ENCODE measurements around the gene RASGEF1B. TPM values are rescaled to one million over a fixed set of nuclear protein-coding genes. Genes with fewer than 3 reads are reported as not detected.
A peak's percentile ranks its signal among the peaks of the same experiment; 100 is the strongest.

Gene RASGEF1B
- total RNA-seq (2011; cell fraction: chromatin; rRNA removed; ENCODE audit: low replicate concordance): 0.84 and 1.1 TPM in 2 replicates
- 0.50 and 1.1 TPM in 2 replicates for total RNA-seq (2011; cell fraction: nucleolus; rRNA removed)
- total RNA-seq (2011; cell fraction: nucleoplasm; rRNA removed): 1.0 and 1.6 TPM in 2 replicates
- total RNA-seq (2014; rRNA removed): 0.08 and 0.23 TPM in 2 replicates
- 0.15 and 0.38 TPM in 2 replicates for total RNA-seq (2014; rRNA removed; fragmentation: Illumina TruSeq; extraction: Trizol)
- total RNA-seq (2015; rRNA removed; fragmentation: Illumina TruSeq; extraction: Trizol): 0.33 and 0.41 TPM in 2 replicates
- 0.35 and 0.42 TPM in 2 replicates for total RNA-seq (2021)
- polyA plus RNA-seq (2011; rRNA removed): 0.57 and 0.76 TPM in 2 replicates
- polyA plus RNA-seq (2011; cell fraction: cytosol; rRNA removed): 0.19 and 0.72 TPM in 2 replicates
- 1.2 and 1.7 TPM in 2 replicates for polyA plus RNA-seq (2011; cell fraction: nucleus; rRNA removed)
- polyA plus RNA-seq (2012): 0.26 and 0.27 TPM in 2 replicates
- polyA plus RNA-seq (2014; fragmentation: Illumina TruSeq; extraction: Trizol): 0.10 and 0.22 TPM in 2 replicates
- under 1 TPM; 0.04 to 0.20 TPM for polyA plus RNA-seq (2014; fragmentation: Nextera tagmentation; extraction: Ambion mirVana)
- 0.12 and 0.35 TPM in 2 replicates for polyA plus RNA-seq (2014; rRNA removed)
- polyA minus RNA-seq (2011; rRNA and poly(A)+ RNA removed): 1.9 and 4.0 TPM in 2 replicates
- polyA minus RNA-seq (2011; cell fraction: cytosol; rRNA and poly(A)+ RNA removed): 1.3 and 1.7 TPM in 2 replicates
- 1.9 and 4.8 TPM in 2 replicates for polyA minus RNA-seq (2011; cell fraction: nucleus; rRNA and poly(A)+ RNA removed)
- percentile 13 among the genes with signal in this experiment for Bru-seq, nascent RNA
- BruChase-seq, experiment 1, labeled RNA remaining after a 2-hour chase: percentile 12 among the genes with signal in this experiment
- BruChase-seq, experiment 2, labeled RNA remaining after a 6-hour chase: percentile 13 among the genes with signal in this experiment
- long read RNA-seq, experiment 1: 0 reads
- long read RNA-seq, experiment 2: 0 reads
- long read RNA-seq, experiment 3: 0 reads

GRCh38 chr4:81471588-81472280 lies at the start of gene RASGEF1B:
RASGEF1B (minus strand) TSS chr4:81471907; CDS start chr4:81459508, 12,399 bp downstream.
- in situ Hi-C loops (cut with MboI): no loop called here
- FAIRE-seq: no peak
- TF ChIP-seq DIDO1 (tag; IDR thresholded peaks at IDR 0.05; ENCODE audit: low read depth): no peak
- peak; percentile 8; the same call in 1 of the 2 replicates for TF ChIP-seq JUND (IDR thresholded peaks at IDR 0.05; ENCODE audit: borderline replicate concordance, low read depth, low read length)
- no peak; the same call in 2 of the 3 replicates for TF ChIP-seq JUND (tag; IDR thresholded peaks at IDR 0.05; ENCODE audit: borderline replicate concordance, low read depth, low read length)
- no peak for TF ChIP-seq NFE2 (IDR thresholded peaks at IDR 0.05; ENCODE audit: low read depth)
- TF ChIP-seq TBP (optimal IDR thresholded peaks at IDR 0.05; ENCODE audit: low read depth, low read length): peak; percentile 15
- 0 out of 2 replicates have a peak, but pooled peaks have one; percentile 39 for TF ChIP-seq CREB1 (IDR thresholded peaks at IDR 0.05)
- TF ChIP-seq CREB1 (CRISPR knock-in tag; IDR thresholded peaks at IDR 0.05): peak; percentile 42; the same call in 1 of the 2 replicates
- peak; percentile 42 for TF ChIP-seq RBFOX2 (IDR thresholded peaks at IDR 0.05; ENCODE audit: low read depth, low read length)
- peak; percentile 48; the same call in 1 of the 2 replicates for TF ChIP-seq ETS1 (conservative IDR thresholded peaks at IDR 0.05; ENCODE audit: control insufficient read depth, low read depth, low read length)
- TF ChIP-seq CHD4 (IDR thresholded peaks at IDR 0.05; ENCODE audit: insufficient read depth, insufficient replicate concordance, low read depth, low read length, poor library complexity, severe bottlenecking): no peak
- no peak for TF ChIP-seq SLC30A9 (CRISPR knock-in tag; IDR thresholded peaks at IDR 0.05)
- no peak for TF ChIP-seq PURB (CRISPR knock-in tag; IDR thresholded peaks at IDR 0.05; ENCODE audit: low read depth)
- TF ChIP-seq RBM25 (IDR thresholded peaks at IDR 0.05; ENCODE audit: low read depth, low read length, severe bottlenecking): peak; percentile 34
- no peak for TF ChIP-seq ZNF3 (CRISPR knock-in tag; IDR thresholded peaks at IDR 0.05)
- TF ChIP-seq, protein P1, sequence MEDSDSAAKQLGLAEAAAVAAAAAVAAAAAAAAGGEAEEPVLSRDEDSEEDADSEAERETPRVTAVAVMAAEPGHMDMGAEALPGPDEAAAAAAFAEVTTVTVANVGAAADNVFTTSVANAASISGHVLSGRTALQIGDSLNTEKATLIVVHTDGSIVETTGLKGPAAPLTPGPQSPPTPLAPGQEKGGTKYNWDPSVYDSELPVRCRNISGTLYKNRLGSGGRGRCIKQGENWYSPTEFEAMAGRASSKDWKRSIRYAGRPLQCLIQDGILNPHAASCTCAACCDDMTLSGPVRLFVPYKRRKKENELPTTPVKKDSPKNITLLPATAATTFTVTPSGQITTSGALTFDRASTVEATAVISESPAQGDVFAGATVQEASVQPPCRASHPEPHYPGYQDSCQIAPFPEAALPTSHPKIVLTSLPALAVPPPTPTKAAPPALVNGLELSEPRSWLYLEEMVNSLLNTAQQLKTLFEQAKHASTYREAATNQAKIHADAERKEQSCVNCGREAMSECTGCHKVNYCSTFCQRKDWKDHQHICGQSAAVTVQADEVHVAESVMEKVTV (CRISPR knock-in tag; IDR thresholded peaks at IDR 0.05): no peak

More at GRCh38 chr4:81471588-81472280, at the start of gene RASGEF1B:
- no TSS peak for BruUV-seq (replicated peaks)
- intact Hi-C loops (cut with micrococcal nuclease): loop anchor here (1.0 kb wide), 1 partner anchor 731 kb away; no protein-coding TSS in a partner anchor
- under 1% methylated on average over 59 of the region's 71 CpGs for WGBS (ENCODE audit: insufficient coverage, low coverage, missing lambda C conversion rate)
- Histone ChIP-seq H4K20me1 (replicated peaks; ENCODE audit: control insufficient read depth, insufficient read depth, low read length) (no peaks in the 10 kb centered on the region), H2AFZ (ENCODE audit: low read depth, low read length) (peak within 1 kb of the TSS; percentile 91), H3K4me1 (replicated peaks in 1 of 2; ENCODE audit: control insufficient read depth in 2 of 2, insufficient read depth in 2 of 2, low read length in 2 of 2) (peaks cover 19% of the 10 kb centered on the region in 2 experiments; a peak in 4 of 5 replicates), H3K27me3 (ENCODE audit: control insufficient read depth in 2 of 2, insufficient read depth in 2 of 2, low read length in 2 of 2) (peaks cover 17 to 24% of the 10 kb centered on the region in 2 experiments), H3K4me3 (peak within 1 kb of the TSS; percentile 64), H3K9me1 (ENCODE audit: control insufficient read depth, insufficient read depth, low read length) (no peaks in the 10 kb centered on the region), H3K9ac (ENCODE audit: insufficient read depth in 1 of 2, low read depth in 2 of 2, low read length in 2 of 2) (peak within 1 kb of the TSS; percentile 15 to 91; a peak in 3 of 4 replicates), H3K27ac (ENCODE audit: extremely low read depth, low read depth, low read length) (no peak within 1 kb of the TSS; the same call in 2 of the 3 replicates), H3K79me2 (ENCODE audit: control insufficient read depth, insufficient read depth, low read length) (no peaks in the 10 kb centered on the region), H3K9me3 (replicated peaks; ENCODE audit: control insufficient read depth, insufficient read depth, low read depth, low read length) (no peaks in the 10 kb centered on the region), H3K36me3 (ENCODE audit: control insufficient read depth, insufficient read depth, low read length) (no peaks in the 10 kb centered on the region), H3K4me2 (ENCODE audit: insufficient read depth, low read length) (peak within 1 kb of the TSS; percentile 78)
- DNase-seq (ENCODE audit: extremely low read depth in 1 of 4, low spot score in 3 of 4): peak; percentile 88 to 98 (median 96)
- CTCF ChIA-PET (ENCODE audit: low intra/inter-chr PET ratio): no interaction called here
- ATAC-seq: peak; percentile 99
- POLR2A ChIA-PET: interaction anchor here (1.0 kb wide), 1 partner anchor 8 kb away, joined by 4 read pairs; no protein-coding TSS in a partner anchor

Measured in K562 (cell line).